PFSK-1 (cell line): ENCODE measurements around the gene SORT1.

Source experiments
- FOXP2 ChIP-seq: optimal IDR thresholded peaks from 2 replicates; pipeline ENCODE3; 2011; ENCODE audit warnings: borderline replicate concordance, control low read depth, inconsistent platforms; ENCODE audit not compliant: insufficient read depth; ENCODE audit errors: extremely low read length, extremely low read depth
- POLR2AphosphoS5 ChIP-seq: IDR thresholded peaks from 2 replicates; pipeline ENCODE4 v1.6.1; 2012; ENCODE audit warnings: low read depth, mild to moderate bottlenecking, control low read depth, low read length, moderate library complexity
- REST ChIP-seq, 2 experiments: IDR thresholded peaks; 2 replicates each; pipeline versions ENCODE4 v1.6.1 to v1.8.0; 2011 to 2012; ENCODE audit warnings: low read depth in 2 of 2, low read length in 2 of 2, control low read depth in 1 of 2, inconsistent platforms in 1 of 2, mild to moderate bottlenecking in 1 of 2, moderate library complexity in 1 of 2; ENCODE audit not compliant: insufficient read depth in 1 of 2
- SIN3A ChIP-seq: IDR thresholded peaks from 2 replicates; pipeline ENCODE4 v1.6.1; 2012; ENCODE audit warnings: mild to moderate bottlenecking, low read length, moderate library complexity, borderline replicate concordance; ENCODE audit not compliant: insufficient read depth
- TAF1 ChIP-seq: IDR thresholded peaks from 2 replicates; pipeline ENCODE4 v1.6.1; 2012; ENCODE audit warnings: low read length, control low read depth, borderline replicate concordance; ENCODE audit not compliant: insufficient read depth

Gene SORT1

GRCh38 chr1:109351457-109351856 lies 46.3 kb downstream of the SORT1 start:
- no peak for TF ChIP-seq REST (IDR thresholded peaks at IDR 0.05; ENCODE audit: insufficient read depth in 1 of 2, low read depth in 2 of 2, low read length in 2 of 2)

GRCh38 chr1:109350655-109351054 lies 47.1 kb downstream of the SORT1 start:
- no peak for TF ChIP-seq POLR2AphosphoS5
- no peak for TF ChIP-seq FOXP2
- no peak for TF ChIP-seq REST (IDR thresholded peaks at IDR 0.05; ENCODE audit: insufficient read depth in 1 of 2, low read depth in 2 of 2, low read length in 2 of 2)
- no peak for TF ChIP-seq SIN3A
- TF ChIP-seq TAF1: no peak

- TF ChIP-seq POLR2AphosphoS5 (no peak), SIN3A (no peak), REST (IDR thresholded peaks at IDR 0.05; ENCODE audit: insufficient read depth in 1 of 2, low read depth in 2 of 2, low read length in 2 of 2) (no peak), FOXP2 (no peak), TAF1 (no peak)
Measured at GRCh38 chr1:109350182-109350581, 47.5 kb downstream of the SORT1 start.

- TF ChIP-seq POLR2AphosphoS5: no peak
- TF ChIP-seq REST (IDR thresholded peaks at IDR 0.05; ENCODE audit: insufficient read depth in 1 of 2, low read depth in 2 of 2, low read length in 2 of 2): no peak
- no peak for TF ChIP-seq TAF1
- no peak for TF ChIP-seq FOXP2
- no peak for TF ChIP-seq SIN3A
Measured at GRCh38 chr1:109347511-109347910, 50.2 kb downstream of the SORT1 start.

- TF ChIP-seq POLR2AphosphoS5 (no peak), FOXP2 (no peak), TAF1 (no peak), REST (IDR thresholded peaks at IDR 0.05; ENCODE audit: insufficient read depth in 1 of 2, low read depth in 2 of 2, low read length in 2 of 2) (no peak), SIN3A (no peak)
Measured at GRCh38 chr1:109341944-109342930, 55.5 kb downstream of the SORT1 start.
